Left lung (tissue), 10 donors: ENCODE measurements around the gene MYLK. TPM values are rescaled to one million over a fixed set of nuclear protein-coding genes. Genes with fewer than 3 reads are reported as not detected.
A peak's percentile ranks its signal among the peaks of the same experiment; 100 is the strongest.

Experiments used
- ATAC-seq: fragments of 200-7000 bp; cut with Tn5 transposase; one replicate; pipeline ENCODE4 v1.9.1; 2020; ENCODE audit warnings: moderate library complexity
- DNase-seq, 4 donors: peaks; one replicate each; pipeline ENCODE4 v3.0.0-alpha.2; 2013 to 2020
- H3K27ac ChIP-seq, 2 donors: fragments of 200-600 bp; sonication (generic) in 1 of 2; one replicate each; pipeline versions ENCODE4 v1.5.0 to v1.8.0; 2020 to 2021
- H3K27me3 ChIP-seq, 2 donors: fragments of 200-600 bp; sonication (generic) in 1 of 2; one replicate each; pipeline versions ENCODE4 v1.5.0 to v1.8.0; 2020 to 2021
- H3K36me3 ChIP-seq, 2 donors: fragments of 200-600 bp; sonication (generic) in 1 of 2; one replicate each; pipeline versions ENCODE4 v1.5.0 to v1.8.0; 2020 to 2021
- H3K4me1 ChIP-seq, 2 donors: fragments of 200-600 bp; one replicate each; pipeline ENCODE4 v1.8.0; 2021
- H3K4me3 ChIP-seq, 2 donors: fragments of 200-600 bp; sonication (generic) in 1 of 2; one replicate each; pipeline versions ENCODE4 v1.5.0 to v1.8.0; 2020 to 2021; ENCODE audit warnings: mild to moderate bottlenecking in 1 of 2
- H3K9me3 ChIP-seq, 2 donors: fragments of 200-600 bp; sonication (generic) in 1 of 2; one replicate each; pipeline versions ENCODE4 v1.5.0 to v1.8.0; 2020 to 2021
- CTCF ChIP-seq, 2 donors: fragments of 200-600 bp; sonication (generic) in 1 of 2; IDR thresholded peaks; one replicate each; pipeline versions ENCODE4 v1.5.0 to v1.8.0; 2021; ENCODE audit warnings: antibody characterized with exemption in 2 of 2
- intact Hi-C, 2 donors: fragments of 100-400 bp; cut with DNase I; formaldehyde crosslinking; loops; one replicate each; pipeline versions ENCODE4 v1.11.2 to v1.14.2; 2022
- polyA plus RNA-seq, 6 donors: library from polyadenylated mRNA; unstranded; fragments of 120-200 nt; gene quantifications; one replicate each; pipeline ENCODE4 v1.2.1, GENCODE V29; 2013; ENCODE audit not compliant: insufficient read length in 6 of 6
- total RNA-seq, 2 donors: library from RNA; stranded (reverse); fragmentation: NEBNext Ultra II Directional; extraction: Animal tissue kit (Norgen Biotek cat#: 25700); gene quantifications; one replicate each; pipeline ENCODE4 v1.2.1, GENCODE V29; 2021
- donor health status: DM: no; HTN: yes; CAD: no.
- donor health status: DM: no; HTN: no; CAD: no.

MYLK gene
- total and polyA plus RNA-seq, 8 donors = 155 to 468 (median 410) TPM

- intact Hi-C loops = no loop called here
- no peaks in the 10 kb centered on the region for H3K36me3 ChIP-seq
- no peak overlapping the region for H3K4me3 ChIP-seq
- no peak for DNase-seq
- H3K4me1 ChIP-seq = peaks cover 19% of the 10 kb centered on the region in 2 donors
- peak; percentile 76 for ATAC-seq
- H3K9me3 ChIP-seq = no peaks in the 10 kb centered on the region
- peak overlapping the region; percentile 55 to 80 for H3K27ac ChIP-seq
- H3K27me3 ChIP-seq = no peaks in the 10 kb centered on the region
- TF ChIP-seq CTCF (IDR thresholded peaks at IDR 0.05) = no peak
Observed at GRCh38 chr3:123749711-123750110, 134.4 kb downstream of the MYLK start.

DNA sequence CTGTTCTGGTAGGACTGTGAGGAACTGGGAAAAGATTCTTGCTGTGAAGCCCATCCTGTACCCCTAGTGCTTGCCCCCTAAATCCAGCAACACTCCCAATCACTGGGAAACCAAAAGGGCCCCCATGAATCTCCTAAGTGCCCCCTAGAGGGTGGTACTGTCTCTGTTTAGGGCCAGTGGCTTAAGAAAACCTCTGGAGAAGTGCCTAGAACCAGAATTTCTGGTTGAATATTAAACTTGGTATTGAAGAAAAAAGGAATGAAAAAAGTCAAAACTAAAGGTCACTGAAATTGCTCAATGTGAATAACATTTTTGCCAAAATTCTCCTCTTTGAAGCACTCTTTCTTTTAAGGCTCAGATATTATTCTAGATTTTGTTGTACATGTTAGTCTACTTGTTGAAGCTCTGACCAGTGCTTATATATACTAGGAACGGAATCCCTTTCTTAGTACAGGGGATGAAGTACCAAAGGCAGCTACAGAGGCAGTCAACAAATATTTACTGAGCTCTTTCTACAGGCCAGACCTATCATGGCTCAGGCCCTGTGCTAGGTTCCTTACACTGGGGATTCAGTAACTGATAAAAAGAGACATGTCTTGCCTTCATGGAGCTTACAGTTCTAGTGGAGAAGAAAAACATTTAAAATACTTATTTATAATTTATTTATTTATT, 138.8 kb downstream of the MYLK start:
- H3K4me1 ChIP-seq = peaks cover 5 to 6% of the 10 kb centered on the region in 2 donors
- TF ChIP-seq CTCF (IDR thresholded peaks at IDR 0.05) = no peak
- DNase-seq (no peak), ATAC-seq (no peak)
- no peaks in the 10 kb centered on the region for H3K27me3 ChIP-seq
- no peaks in the 10 kb centered on the region for H3K9me3 ChIP-seq
- intact Hi-C loops = no loop called here
- no peaks in the 10 kb centered on the region for H3K36me3 ChIP-seq
- H3K27ac ChIP-seq = peak overlapping the region in 1 of 2 donors; percentile 8
- H3K4me3 ChIP-seq = no peak overlapping the region

DNA sequence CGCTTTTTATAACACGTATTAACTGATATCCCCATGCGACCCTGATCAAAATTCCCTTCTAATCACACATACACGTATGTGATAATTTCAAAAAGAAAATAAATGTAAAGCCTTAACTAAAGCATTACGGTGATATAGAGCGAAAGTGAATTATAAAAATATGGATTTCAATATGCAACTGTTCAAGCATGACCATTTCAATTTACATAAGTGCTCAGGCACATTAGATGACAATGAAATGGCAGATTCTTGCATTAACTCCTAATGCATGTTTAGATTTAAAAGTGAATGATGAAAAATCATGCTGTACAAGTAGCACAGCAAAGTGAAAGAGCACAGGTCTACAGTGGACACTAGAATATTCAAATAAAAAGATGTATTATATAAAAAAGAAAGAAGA, 140.1 kb downstream of the MYLK start:
- TF ChIP-seq CTCF (IDR thresholded peaks at IDR 0.05) = no peak
- Histone ChIP-seq H3K27me3 (no peaks in the 10 kb centered on the region), H3K4me3 (no peak overlapping the region), H3K9me3 (no peaks in the 10 kb centered on the region), H3K27ac (peak overlapping the region in 1 of 2 donors; percentile 1), H3K36me3 (no peaks in the 10 kb centered on the region), H3K4me1 (no peaks in the 10 kb centered on the region)
- no peak for DNase-seq
- no peak for ATAC-seq
- intact Hi-C loops = no loop called here

- Histone ChIP-seq H3K27ac (no peak overlapping the region), H3K9me3 (no peaks in the 10 kb centered on the region), H3K36me3 (no peaks in the 10 kb centered on the region), H3K4me3 (no peak overlapping the region), H3K27me3 (no peaks in the 10 kb centered on the region), H3K4me1 (no peaks in the 10 kb centered on the region)
- ATAC-seq (no peak), DNase-seq (no peak)
- TF ChIP-seq CTCF (IDR thresholded peaks at IDR 0.05) = no peak
- intact Hi-C loops = no loop called here
Observed at GRCh38 chr3:123743121-123743520, 141.0 kb downstream of the MYLK start.

DNA sequence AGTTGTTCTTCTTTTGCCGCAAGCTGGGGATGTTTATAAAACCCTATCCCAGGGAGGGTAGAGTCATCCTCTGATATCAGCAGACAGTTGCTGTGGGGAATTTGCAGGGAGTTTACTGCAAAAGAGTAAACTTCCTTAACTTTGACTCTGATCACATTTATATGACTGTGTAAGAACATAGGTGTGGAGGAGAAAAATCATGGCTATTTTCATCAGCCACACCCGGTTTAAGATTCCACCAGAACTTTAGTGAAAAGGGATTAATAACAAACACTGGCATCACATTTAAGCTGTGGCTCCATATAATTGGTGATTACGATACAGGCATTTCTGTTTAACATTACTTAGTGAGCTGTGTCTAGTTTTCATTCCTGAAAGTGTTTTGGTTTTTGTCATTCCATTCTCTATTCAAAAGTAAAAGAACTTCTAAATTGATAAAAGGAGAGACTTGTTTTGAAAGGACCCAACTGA, 143.1 kb downstream of the MYLK start:
- intact Hi-C loops = no loop called here
- Histone ChIP-seq H3K4me3 (no peak overlapping the region), H3K36me3 (no peaks in the 10 kb centered on the region), H3K9me3 (no peaks in the 10 kb centered on the region), H3K27ac (peak overlapping the region in 1 of 2 donors; percentile 15), H3K27me3 (no peaks in the 10 kb centered on the region), H3K4me1 (no peaks in the 10 kb centered on the region)
- ATAC-seq = no peak
- DNase-seq = no peak
- TF ChIP-seq CTCF (IDR thresholded peaks at IDR 0.05) = no peak
